Activated T-helper 1 cell treated with anti-CD3 and anti-CD28 coated beads, Interleukin-12 subunit alpha, Interleukin-12 subunit beta, Interleukin-2, Interleukin-4 antibody, amounts not matched to agents 30 ng/mL and 10 ng/mL and 1 ng/mL, durations not matched to agents 14 hours and 24 hours and 36 hours (primary cell): ENCODE data around the gene FSIP1. TPM values are rescaled to one million over a fixed set of nuclear protein-coding genes. Genes with fewer than 3 reads are reported as not detected.

Experiments used
- DNase-seq: peaks from one replicate; pipeline ENCODE4 v3.0.0; 2021; ENCODE audit warnings: low spot score
- H3K27ac Mint-ChIP-seq: one replicate; pipeline ENCODE4 v1.8.0; 2021; ENCODE audit warnings: mild to moderate bottlenecking, mixed read lengths
- H3K27me3 Mint-ChIP-seq: one replicate; pipeline ENCODE4 v1.8.0; 2022; ENCODE audit warnings: mild to moderate bottlenecking, moderate library complexity, mixed read lengths; ENCODE audit not compliant: insufficient read depth
- H3K36me3 Mint-ChIP-seq: one replicate; pipeline ENCODE4 v1.8.0; 2021; ENCODE audit warnings: low read depth, mixed read lengths
- H3K4me1 Mint-ChIP-seq: one replicate; pipeline ENCODE4 v1.8.0; 2021; ENCODE audit warnings: low read depth, mixed read lengths
- H3K4me3 Mint-ChIP-seq: one replicate; pipeline ENCODE4 v1.8.0; 2021; ENCODE audit warnings: mild to moderate bottlenecking, moderate library complexity, mixed read lengths
- H3K9me3 Mint-ChIP-seq: one replicate; pipeline ENCODE4 v1.8.0; 2021; ENCODE audit warnings: mixed read lengths
- intact Hi-C: fragments of 100-400 bp; cut with micrococcal nuclease; formaldehyde crosslinking; loops from one replicate; pipeline ENCODE4 v1.15.1; 2024
- total RNA-seq: library from RNA; stranded (reverse); gene quantifications from 2 replicates; pipeline ENCODE4 v1.2.3, GENCODE V29; 2022

The FSIP1 gene
- total RNA-seq, 1 donor from 2014 or later, result 0.26 TPM

DNA sequence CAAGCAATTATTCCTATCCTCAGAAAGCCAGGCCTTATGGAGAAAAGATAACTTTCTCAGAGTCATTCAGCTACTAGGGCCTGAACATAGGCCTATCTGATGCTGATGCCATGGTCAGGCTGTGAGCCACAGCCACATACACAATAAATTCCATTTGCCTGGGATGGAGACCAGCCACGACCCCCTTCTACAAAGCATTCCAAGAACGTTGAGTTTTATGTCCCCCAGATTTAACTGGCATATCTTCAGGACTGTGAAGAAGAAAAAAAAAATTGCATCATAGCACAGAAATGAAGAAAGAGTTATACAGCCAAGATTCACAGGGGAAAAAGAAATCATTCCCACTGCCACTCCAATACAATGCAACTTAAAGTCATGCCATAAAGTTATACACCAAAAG lies 101.8 kb downstream of the FSIP1 start:
- intact Hi-C loops, result no loop called here
- Mint-ChIP-seq H3K9me3 (no peaks in the 10 kb centered on the region), H3K27ac (no peak overlapping the region), H3K36me3 (no peaks in the 10 kb centered on the region), H3K4me1 (peaks cover 7% of the 10 kb centered on the region), H3K4me3 (no peak overlapping the region), H3K27me3 (peaks cover 16% of the 10 kb centered on the region)
- no peak for DNase-seq

DNA sequence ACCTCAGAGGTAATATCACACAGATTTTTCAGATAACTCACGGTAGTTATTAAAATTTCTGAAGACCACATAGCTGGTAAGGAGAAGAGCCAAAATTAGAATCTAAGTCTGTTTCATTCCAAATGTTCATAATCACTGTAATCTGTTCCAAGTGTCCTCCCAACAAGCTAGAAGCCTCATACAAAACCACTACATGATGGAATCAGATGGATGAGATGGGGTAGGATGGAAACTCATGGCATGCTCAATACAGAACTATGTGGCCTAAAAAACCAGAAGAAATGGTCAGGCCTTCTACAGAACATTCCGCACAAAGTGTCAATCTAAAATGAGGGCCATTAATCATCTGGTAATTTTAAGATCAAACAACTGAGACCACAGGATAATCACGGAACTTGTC lies 110.0 kb downstream of the FSIP1 start:
- Mint-ChIP-seq H3K27me3 (peaks cover 24% of the 10 kb centered on the region), H3K9me3 (no peaks in the 10 kb centered on the region), H3K4me1 (no peaks in the 10 kb centered on the region), H3K36me3 (no peaks in the 10 kb centered on the region), H3K27ac (no peak overlapping the region), H3K4me3 (no peak overlapping the region)
- intact Hi-C loops, result no loop called here
- DNase-seq, result no peak

DNA sequence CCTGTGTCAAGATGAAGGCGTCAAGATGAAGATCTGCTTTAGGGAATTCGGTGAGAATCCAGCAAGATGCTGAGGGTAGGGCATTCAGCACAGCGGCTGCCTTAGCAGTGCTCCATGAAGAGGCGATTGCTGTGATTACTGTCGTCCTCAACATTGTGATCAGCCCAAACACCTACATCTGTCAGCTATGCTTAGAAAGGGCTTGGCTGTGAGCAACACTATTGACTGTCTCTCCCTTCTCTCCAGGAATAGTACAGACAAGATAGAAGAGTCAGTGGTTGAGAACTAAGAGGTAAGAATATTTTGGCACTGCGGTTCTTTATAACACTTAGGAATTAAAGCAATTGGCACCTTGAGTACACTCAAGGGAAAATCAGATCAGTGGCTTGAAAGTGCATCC lies 110.5 kb downstream of the FSIP1 start:
- no peaks in the 10 kb centered on the region for H3K9me3 Mint-ChIP-seq
- no peaks in the 10 kb centered on the region for H3K36me3 Mint-ChIP-seq

GRCh38 chr15:39670687-39671086 lies 112.0 kb downstream of the FSIP1 start:
- DNase-seq, result no peak
- H3K9me3 Mint-ChIP-seq, result no peaks in the 10 kb centered on the region
- H3K36me3 Mint-ChIP-seq, result no peaks in the 10 kb centered on the region
- intact Hi-C loops, result no loop called here
- H3K27ac Mint-ChIP-seq, result no peak overlapping the region
- H3K27me3 Mint-ChIP-seq, result peaks cover 20% of the 10 kb centered on the region
- H3K4me1 Mint-ChIP-seq, result no peaks in the 10 kb centered on the region
- no peak overlapping the region for H3K4me3 Mint-ChIP-seq

More for the DNA sequence above, 110.5 kb downstream of the FSIP1 start:
- H3K4me3 Mint-ChIP-seq, result no peak overlapping the region
- H3K27ac Mint-ChIP-seq, result no peak overlapping the region
- H3K27me3 Mint-ChIP-seq, result peaks cover 24% of the 10 kb centered on the region
- intact Hi-C loops, result no loop called here
- no peak for DNase-seq
- H3K4me1 Mint-ChIP-seq, result no peaks in the 10 kb centered on the region

GRCh38 chr15:39669661-39670060 lies 113.0 kb downstream of the FSIP1 start:
- Mint-ChIP-seq H3K27me3 (peaks cover 11% of the 10 kb centered on the region), H3K4me3 (no peak overlapping the region), H3K27ac (no peak overlapping the region), H3K36me3 (no peaks in the 10 kb centered on the region), H3K4me1 (no peaks in the 10 kb centered on the region), H3K9me3 (no peaks in the 10 kb centered on the region)
- intact Hi-C loops, result no loop called here
- DNase-seq, result no peak

DNA sequence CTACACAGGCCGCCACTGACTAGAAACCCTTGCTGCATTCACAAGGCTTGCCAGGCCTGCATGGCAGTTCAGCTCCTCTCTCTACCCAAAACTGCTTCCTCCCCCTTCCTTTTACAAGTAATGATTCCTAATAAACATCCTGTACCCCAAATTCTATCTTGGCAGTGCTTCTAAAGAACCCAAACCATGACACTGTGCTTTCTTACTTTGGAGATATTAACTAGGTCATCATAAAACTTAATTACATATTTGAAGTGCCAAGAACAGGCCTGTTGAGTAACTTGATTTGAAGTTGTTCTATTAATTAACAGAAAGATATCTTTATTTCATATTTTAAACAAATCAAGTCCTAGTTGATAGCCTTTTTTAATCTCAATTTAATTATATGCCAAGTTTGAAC lies 113.4 kb downstream of the FSIP1 start:
- Mint-ChIP-seq H3K27ac (no peak overlapping the region), H3K4me1 (no peaks in the 10 kb centered on the region), H3K4me3 (no peak overlapping the region), H3K27me3 (peaks cover 15% of the 10 kb centered on the region), H3K9me3 (no peaks in the 10 kb centered on the region), H3K36me3 (no peaks in the 10 kb centered on the region)
- no peak for DNase-seq
- intact Hi-C loops, result no loop called here

- H3K27me3 Mint-ChIP-seq, result peaks cover 18% of the 10 kb centered on the region
- no peak overlapping the region for H3K4me3 Mint-ChIP-seq
- intact Hi-C loops, result no loop called here
- H3K9me3 Mint-ChIP-seq, result no peaks in the 10 kb centered on the region
- H3K4me1 Mint-ChIP-seq, result no peaks in the 10 kb centered on the region
- H3K27ac Mint-ChIP-seq, result no peak overlapping the region
- DNase-seq, result no peak
- no peaks in the 10 kb centered on the region for H3K36me3 Mint-ChIP-seq
These were observed 114.2 kb downstream of the FSIP1 start for GRCh38 chr15:39668457-39668856.

DNA sequence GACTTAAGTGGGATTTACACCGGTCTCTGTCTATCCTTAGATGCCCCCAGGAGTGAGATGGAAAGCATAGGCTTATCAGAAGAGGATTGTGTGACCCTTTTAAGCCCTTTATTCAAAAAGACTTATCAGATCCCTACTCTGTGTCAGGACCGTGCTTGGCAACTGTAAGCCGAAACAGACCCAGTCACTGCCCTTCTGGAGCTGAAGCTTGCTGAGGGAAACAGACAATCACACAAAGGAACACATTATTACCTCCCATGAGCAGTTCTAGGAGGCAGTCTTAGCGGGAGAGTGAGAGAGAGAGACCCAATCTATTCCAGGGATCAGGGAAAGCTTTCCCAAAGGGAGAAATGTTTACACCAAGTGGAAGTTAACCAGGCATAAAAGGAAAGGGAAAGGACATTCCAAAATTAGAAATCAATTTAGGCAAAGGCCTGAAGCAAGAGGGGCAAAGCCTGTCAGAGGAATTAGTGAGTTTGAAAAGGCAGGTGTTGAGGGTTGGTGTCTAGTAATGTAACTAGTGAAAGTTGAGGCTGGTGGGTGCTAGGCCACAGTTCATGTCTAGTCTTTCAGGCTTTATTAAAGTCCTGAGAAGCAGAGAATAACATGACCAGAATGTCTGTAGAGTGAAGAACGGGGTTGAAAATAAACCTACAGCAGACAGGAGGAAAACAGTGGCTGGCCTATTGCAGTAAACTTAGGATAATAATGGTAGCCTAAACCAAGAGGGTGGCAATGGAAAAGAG lies 115.1 kb downstream of the FSIP1 start:
- no peaks in the 10 kb centered on the region for H3K4me1 Mint-ChIP-seq
- H3K4me3 Mint-ChIP-seq, result no peak overlapping the region
- intact Hi-C loops, result no loop called here
- no peaks in the 10 kb centered on the region for H3K9me3 Mint-ChIP-seq
- no peak overlapping the region for H3K27ac Mint-ChIP-seq
- peaks cover 26% of the 10 kb centered on the region for H3K27me3 Mint-ChIP-seq
- H3K36me3 Mint-ChIP-seq, result no peaks in the 10 kb centered on the region
- no peak for DNase-seq

- no peak for DNase-seq
- no peaks in the 10 kb centered on the region for H3K9me3 Mint-ChIP-seq
- H3K36me3 Mint-ChIP-seq, result no peaks in the 10 kb centered on the region
- no peaks in the 10 kb centered on the region for H3K4me1 Mint-ChIP-seq
- intact Hi-C loops, result no loop called here
- H3K4me3 Mint-ChIP-seq, result no peak overlapping the region
- peaks cover 28% of the 10 kb centered on the region for H3K27me3 Mint-ChIP-seq
- no peak overlapping the region for H3K27ac Mint-ChIP-seq
These were observed 116.0 kb downstream of the FSIP1 start for GRCh38 chr15:39666677-39667076.

- no peaks in the 10 kb centered on the region for H3K36me3 Mint-ChIP-seq
- peaks cover 24% of the 10 kb centered on the region for H3K27me3 Mint-ChIP-seq
- H3K4me1 Mint-ChIP-seq, result no peaks in the 10 kb centered on the region
- H3K4me3 Mint-ChIP-seq, result no peak overlapping the region
- no peak overlapping the region for H3K27ac Mint-ChIP-seq
- no peak for DNase-seq
- H3K9me3 Mint-ChIP-seq, result no peaks in the 10 kb centered on the region
- intact Hi-C loops, result no loop called here
These were observed 116.9 kb downstream of the FSIP1 start for GRCh38 chr15:39665629-39666250.

GRCh38 chr15:39663704-39664250 lies 118.9 kb downstream of the FSIP1 start:
- intact Hi-C loops, result no loop called here
- no peaks in the 10 kb centered on the region for H3K4me1 Mint-ChIP-seq
- H3K27me3 Mint-ChIP-seq, result peaks cover 27% of the 10 kb centered on the region

GRCh38 chr15:39661776-39662175 lies 120.9 kb downstream of the FSIP1 start:
- no peaks in the 10 kb centered on the region for H3K36me3 Mint-ChIP-seq
- DNase-seq, result no peak
- no peaks in the 10 kb centered on the region for H3K4me1 Mint-ChIP-seq
- no peak overlapping the region for H3K27ac Mint-ChIP-seq
- H3K27me3 Mint-ChIP-seq, result peaks cover 35% of the 10 kb centered on the region
- intact Hi-C loops, result no loop called here
- no peak overlapping the region for H3K4me3 Mint-ChIP-seq
- no peaks in the 10 kb centered on the region for H3K9me3 Mint-ChIP-seq

More at GRCh38 chr15:39663704-39664250, 118.9 kb downstream of the FSIP1 start:
- DNase-seq, result no peak
- H3K4me3 Mint-ChIP-seq, result no peak overlapping the region
- no peaks in the 10 kb centered on the region for H3K9me3 Mint-ChIP-seq
- no peaks in the 10 kb centered on the region for H3K36me3 Mint-ChIP-seq
- no peak overlapping the region for H3K27ac Mint-ChIP-seq

GRCh38 chr15:39658740-39659139 lies 123.9 kb downstream of the FSIP1 start:
- no peaks in the 10 kb centered on the region for H3K9me3 Mint-ChIP-seq
- H3K27me3 Mint-ChIP-seq, result peaks cover 30% of the 10 kb centered on the region
- no peak overlapping the region for H3K4me3 Mint-ChIP-seq
- H3K36me3 Mint-ChIP-seq, result no peaks in the 10 kb centered on the region
- H3K4me1 Mint-ChIP-seq, result no peaks in the 10 kb centered on the region
- no peak overlapping the region for H3K27ac Mint-ChIP-seq
- no peak for DNase-seq
- intact Hi-C loops, result no loop called here
